Tibial nerve (tissue), 3 donors: Measurements from ENCODE around the gene MTFR1L.

Experiments used
- CTCF ChIP-seq, 5 experiments: fragments of 200-600 bp in 3 of 5; fragments of 450-650 bp in 2 of 5; sonication (generic) in 3 of 5; IDR thresholded peaks; one replicate each; pipeline ENCODE4 v1.5.1; 2016 to 2019; ENCODE audit warnings: antibody characterized with exemption in 5 of 5, mild to moderate bottlenecking in 3 of 5, moderate library complexity in 2 of 5
- POLR2A ChIP-seq, 2 donors: fragments of 450-650 bp; IDR thresholded peaks; one replicate each; pipeline ENCODE4 v1.6.1; 2017; ENCODE audit warnings: antibody characterized with exemption in 2 of 2, mild to moderate bottlenecking in 2 of 2, moderate library complexity in 2 of 2

- no peak for TF ChIP-seq CTCF (IDR thresholded peaks at IDR 0.05)
- no peak for TF ChIP-seq POLR2A (IDR thresholded peaks at IDR 0.05)
These were observed 4.3 kb upstream of the MTFR1L start for GRCh38 chr1:25815208-25816111.
